Measurements from ENCODE around the gene FGFBP2.

Gene FGFBP2

GRCh38 chr4:15963576-15963975 is 601 bp upstream of the FGFBP2 start:
- H3K4me1 ChIP-seq (ENCODE audit: control insufficient read depth, low read length), result no peaks in the 10 kb centered on the region
- TF ChIP-seq CTCF (IDR thresholded peaks at IDR 0.05; ENCODE audit: low read depth, low read length, poor library complexity, severe bottlenecking) (no peak), EZH2phosphoT487 (IDR thresholded peaks at IDR 0.05; ENCODE audit: borderline replicate concordance, low read length) (no peak)
- H3K36me3 ChIP-seq (ENCODE audit: control insufficient read depth, low read length), result no peaks in the 10 kb centered on the region
- H3K9me3 ChIP-seq (ENCODE audit: control insufficient read depth, insufficient read depth, low read length), result no peaks in the 10 kb centered on the region
- 0 out of 2 replicates have a peak, but pooled peaks cover 3% of the 10 kb centered on the region for H3K27me3 ChIP-seq (ENCODE audit: control insufficient read depth, low read length)
- no peaks in the 10 kb centered on the region for H3K79me2 ChIP-seq (ENCODE audit: control insufficient read depth, low read length)
- no peak overlapping the region for H3K27ac ChIP-seq (ENCODE audit: low read depth, low read length)
- H3F3A ChIP-seq (ENCODE audit: control insufficient read depth, insufficient read depth), result no peaks in the 10 kb centered on the region
- no peak overlapping the region for H3K4me2 ChIP-seq (ENCODE audit: low read length)
- H3K4me3 ChIP-seq (ENCODE audit: low read length), result no peak overlapping the region
- no peaks in the 10 kb centered on the region for H3K9me2 ChIP-seq (replicated peaks; ENCODE audit: control insufficient read depth, low read length)
- H4K20me1 ChIP-seq (ENCODE audit: control insufficient read depth, insufficient read depth, low read depth, low read length), result no peaks in the 10 kb centered on the region

- Histone ChIP-seq H3K4me2 (ENCODE audit: low read length) (no peak overlapping the region), H4K20me1 (ENCODE audit: control insufficient read depth, insufficient read depth, low read depth, low read length) (no peaks in the 10 kb centered on the region)
- TF ChIP-seq CTCF (IDR thresholded peaks at IDR 0.05; ENCODE audit: low read depth, low read length, poor library complexity, severe bottlenecking), result no peak
- no peak for TF ChIP-seq EZH2phosphoT487 (IDR thresholded peaks at IDR 0.05; ENCODE audit: borderline replicate concordance, low read length)
Observed at GRCh38 chr4:15961781-15962510, 1.0 kb downstream of the FGFBP2 start.

GRCh38 chr4:15958562-15958961 is 4.4 kb downstream of the FGFBP2 start:
- Histone ChIP-seq H4K20me1 (ENCODE audit: control insufficient read depth, insufficient read depth, low read depth, low read length) (no peaks in the 10 kb centered on the region), H3K27ac (ENCODE audit: low read depth, low read length) (no peak overlapping the region), H3K4me1 (ENCODE audit: control insufficient read depth, low read length) (peaks cover 4% of the 10 kb centered on the region), H3F3A (ENCODE audit: control insufficient read depth, insufficient read depth) (no peaks in the 10 kb centered on the region), H3K36me3 (ENCODE audit: control insufficient read depth, low read length) (no peaks in the 10 kb centered on the region), H3K9me2 (replicated peaks; ENCODE audit: control insufficient read depth, low read length) (no peaks in the 10 kb centered on the region), H3K9me3 (ENCODE audit: control insufficient read depth, insufficient read depth, low read length) (peaks cover 5% of the 10 kb centered on the region; the same call in 1 of the 2 replicates), H3K27me3 (ENCODE audit: control insufficient read depth, low read length) (0 out of 2 replicates have a peak, but pooled peaks cover 3% of the 10 kb centered on the region), H3K4me2 (ENCODE audit: low read length) (no peak overlapping the region), H3K79me2 (ENCODE audit: control insufficient read depth, low read length) (no peaks in the 10 kb centered on the region), H3K4me3 (ENCODE audit: low read length) (no peak overlapping the region)
- no peak for TF ChIP-seq EZH2phosphoT487 (IDR thresholded peaks at IDR 0.05; ENCODE audit: borderline replicate concordance, low read length)
- TF ChIP-seq CTCF (IDR thresholded peaks at IDR 0.05; ENCODE audit: low read depth, low read length, poor library complexity, severe bottlenecking), result no peak

More at GRCh38 chr4:15961781-15962510, 1.0 kb downstream of the FGFBP2 start:
- H3K36me3 ChIP-seq (ENCODE audit: control insufficient read depth, low read length), result no peaks in the 10 kb centered on the region
- H3K9me2 ChIP-seq (replicated peaks; ENCODE audit: control insufficient read depth, low read length), result no peaks in the 10 kb centered on the region
- H3F3A ChIP-seq (ENCODE audit: control insufficient read depth, insufficient read depth), result no peaks in the 10 kb centered on the region
- no peak overlapping the region for H3K4me3 ChIP-seq (ENCODE audit: low read length)
- H3K4me1 ChIP-seq (ENCODE audit: control insufficient read depth, low read length), result no peaks in the 10 kb centered on the region
- no peak overlapping the region for H3K27ac ChIP-seq (ENCODE audit: low read depth, low read length)
- no peaks in the 10 kb centered on the region for H3K9me3 ChIP-seq (ENCODE audit: control insufficient read depth, insufficient read depth, low read length)
- no peaks in the 10 kb centered on the region for H3K79me2 ChIP-seq (ENCODE audit: control insufficient read depth, low read length)
- H3K27me3 ChIP-seq (ENCODE audit: control insufficient read depth, low read length), result 0 out of 2 replicates have a peak, but pooled peaks cover 3% of the 10 kb centered on the region

Measured in DOHH2 (cell line).